ENCODE results near the gene KLRB1.
"Not testable (repeated sequence)": the region's sequence is repeated elsewhere in the genome, so short reads cannot be mapped to it uniquely, and the experiment has no call there.

Gene KLRB1

GRCh38 chr12:9566113-9566512, 41.6 kb downstream of the KLRB1 start:
- DNase-seq; intact Hi-C loops (cut with DNase I): not testable (repeated sequence)

GRCh38 chr12:9564418-9564817, 43.3 kb downstream of the KLRB1 start:
- intact Hi-C loops (cut with DNase I); DNase-seq: not testable (repeated sequence)

GRCh38 chr12:9562841-9563453, 44.8 kb downstream of the KLRB1 start:
- DNase-seq; intact Hi-C loops (cut with DNase I): not testable (repeated sequence)

GRCh38 chr12:9545489-9545888, 62.2 kb downstream of the KLRB1 start:
- intact Hi-C loops (cut with DNase I); DNase-seq: not testable (repeated sequence)
